Measurements from ENCODE around the gene RTEL1. TPM values are rescaled to one million over a fixed set of nuclear protein-coding genes. Genes with fewer than 3 reads are reported as not detected.

The RTEL1 gene
- total RNA-seq, 4 donors from 2014 or later, result 28.2 to 62.4 (median 46.7) TPM

DNA sequence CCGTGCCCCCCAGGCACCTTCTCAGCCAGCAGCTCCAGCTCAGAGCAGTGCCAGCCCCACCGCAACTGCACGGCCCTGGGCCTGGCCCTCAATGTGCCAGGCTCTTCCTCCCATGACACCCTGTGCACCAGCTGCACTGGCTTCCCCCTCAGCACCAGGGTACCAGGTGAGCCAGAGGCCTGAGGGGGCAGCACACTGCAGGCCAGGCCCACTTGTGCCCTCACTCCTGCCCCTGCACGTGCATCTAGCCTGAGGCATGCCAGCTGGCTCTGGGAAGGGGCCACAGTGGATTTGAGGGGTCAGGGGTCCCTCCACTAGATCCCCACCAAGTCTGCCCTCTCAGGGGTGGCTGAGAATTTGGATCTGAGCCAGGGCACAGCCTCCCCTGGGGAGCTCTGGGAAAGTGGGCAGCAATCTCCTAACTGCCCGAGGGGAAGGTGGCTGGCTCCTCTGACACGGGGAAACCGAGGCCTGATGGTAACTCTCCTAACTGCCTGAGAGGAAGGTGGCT is 39.3 kb downstream of the RTEL1 start:
- no peaks in the 10 kb centered on the region for H3K9me3 ChIP-seq
- 48 to 51% methylated on average over 5 to 7 of the region's 7 CpGs for WGBS, 2 donors
- H3K36me3 ChIP-seq, result peaks cover 0 to 72% (median 2%) of the 10 kb centered on the region in 3 donors
- no peaks in the 10 kb centered on the region for H3K27me3 ChIP-seq
- peak overlapping the region in 1 of 4 donors; percentile 43 for H3K4me3 ChIP-seq
- no peak for DNase-seq (ENCODE audit: low spot score in 2 of 2)
- peak overlapping the region in 3 of 4 donors; percentile 4 to 46 (median 19) for H3K27ac ChIP-seq
- H3K4me1 ChIP-seq, result peaks cover 0 to 59% (median 28%) of the 10 kb centered on the region in 4 donors
- TF ChIP-seq POLR2A (IDR thresholded peaks at IDR 0.05) (no peak), EP300 (IDR thresholded peaks at IDR 0.05) (no peak), CTCF (IDR thresholded peaks at IDR 0.05) (no peak)

DNA sequence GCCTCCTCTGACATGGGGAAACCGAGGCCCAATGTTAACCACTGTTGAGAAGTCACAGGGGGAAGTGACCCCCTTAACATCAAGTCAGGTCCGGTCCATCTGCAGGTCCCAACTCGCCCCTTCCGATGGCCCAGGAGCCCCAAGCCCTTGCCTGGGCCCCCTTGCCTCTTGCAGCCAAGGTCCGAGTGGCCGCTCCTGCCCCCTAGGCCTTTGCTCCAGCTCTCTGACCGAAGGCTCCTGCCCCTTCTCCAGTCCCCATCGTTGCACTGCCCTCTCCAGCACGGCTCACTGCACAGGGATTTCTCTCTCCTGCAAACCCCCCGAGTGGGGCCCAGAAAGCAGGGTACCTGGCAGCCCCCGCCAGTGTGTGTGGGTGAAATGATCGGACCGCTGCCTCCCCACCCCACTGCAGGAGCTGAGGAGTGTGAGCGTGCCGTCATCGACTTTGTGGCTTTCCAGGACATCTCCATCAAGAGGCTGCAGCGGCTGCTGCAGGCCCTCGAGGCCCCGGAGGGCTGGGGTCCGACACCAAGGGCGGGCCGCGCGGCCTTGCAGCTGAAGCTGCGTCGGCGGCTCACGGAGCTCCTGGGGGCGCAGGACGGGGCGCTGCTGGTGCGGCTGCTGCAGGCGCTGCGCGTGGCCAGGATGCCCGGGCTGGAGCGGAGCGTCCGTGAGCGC is 39.9 kb downstream of the RTEL1 start:
- peak overlapping the region in 2 of 4 donors; percentile 19 to 77 for H3K27ac ChIP-seq
- no peaks in the 10 kb centered on the region for H3K27me3 ChIP-seq
- no peak for TF ChIP-seq EP300 (IDR thresholded peaks at IDR 0.05)
- no peak for TF ChIP-seq CTCF (IDR thresholded peaks at IDR 0.05)
- no peak for TF ChIP-seq POLR2A (IDR thresholded peaks at IDR 0.05)
- WGBS, 2 donors, result 83 to 85% methylated on average over 30 to 40 of the region's 40 CpGs
- H3K36me3 ChIP-seq, result peaks cover 0 to 71% (median 2%) of the 10 kb centered on the region in 3 donors
- no peaks in the 10 kb centered on the region for H3K9me3 ChIP-seq
- H3K4me3 ChIP-seq, result peak overlapping the region in 1 of 4 donors; percentile 43
- peaks cover 0 to 53% (median 28%) of the 10 kb centered on the region in 4 donors for H3K4me1 ChIP-seq
- DNase-seq (ENCODE audit: low spot score in 2 of 2), result no peak

DNA sequence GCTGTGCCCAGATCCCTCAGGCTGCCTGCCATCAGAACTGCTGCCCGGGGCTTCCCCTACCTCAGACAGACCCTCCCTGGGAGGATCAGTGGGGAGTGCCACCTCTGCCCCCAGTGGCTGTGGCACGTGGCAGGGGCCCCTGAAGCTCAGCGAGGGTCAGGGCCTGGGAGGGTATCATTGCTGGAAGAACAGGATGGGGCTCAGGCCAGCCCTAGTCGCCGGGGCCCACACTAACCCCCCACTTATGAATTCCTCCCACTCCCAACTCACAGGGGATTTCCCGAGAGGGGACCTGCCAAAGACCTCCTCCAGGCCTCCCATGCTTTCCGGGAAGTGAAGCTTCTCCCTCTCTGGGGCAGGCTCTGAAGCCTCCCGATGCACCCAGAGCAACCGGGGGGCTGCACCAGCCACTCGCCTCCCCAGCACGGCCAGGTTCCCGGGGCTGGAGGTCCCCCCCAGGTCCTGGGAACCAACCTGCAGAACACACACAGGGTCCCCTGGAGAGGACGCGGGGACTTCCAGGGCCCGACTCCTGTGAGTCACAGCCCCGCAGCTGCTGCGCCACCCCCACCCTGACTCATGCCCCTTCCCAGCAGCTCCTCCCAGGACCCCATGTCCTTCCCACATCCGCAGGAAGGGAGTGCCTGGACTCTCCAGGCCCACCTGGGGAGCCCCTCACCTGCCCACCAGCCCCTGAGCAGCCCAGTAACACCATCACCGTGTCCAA is 40.8 kb downstream of the RTEL1 start:
- peak in 1 of 2 donors; percentile 19 for DNase-seq (ENCODE audit: low spot score in 2 of 2)
- H3K27ac ChIP-seq, result peak overlapping the region in 3 of 4 donors; percentile 50 to 79 (median 77)
- H3K9me3 ChIP-seq, result no peaks in the 10 kb centered on the region
- H3K4me3 ChIP-seq, result peak overlapping the region in 1 of 4 donors; percentile 43
- H3K4me1 ChIP-seq, result peaks cover 0 to 51% (median 28%) of the 10 kb centered on the region in 4 donors
- whole genome bisulfite sequencing, 2 donors, result 38 to 40% methylated on average over 3 to 19 of the region's 19 CpGs
- H3K27me3 ChIP-seq, result no peaks in the 10 kb centered on the region
- TF ChIP-seq POLR2A (IDR thresholded peaks at IDR 0.05) (no peak), EP300 (IDR thresholded peaks at IDR 0.05) (peak in 1 of 2 donors; percentile 38), CTCF (IDR thresholded peaks at IDR 0.05) (no peak)
- H3K36me3 ChIP-seq, result peaks cover 0 to 74% (median 1%) of the 10 kb centered on the region in 3 donors

GRCh38 chr20:63699466-63700198 is 41.5 kb downstream of the RTEL1 start:
- Histone ChIP-seq H3K4me1 (peaks cover 0 to 51% (median 28%) of the 10 kb centered on the region in 4 donors), H3K27ac (peak overlapping the region in 3 of 4 donors; percentile 50 to 79 (median 77)), H3K9me3 (no peaks in the 10 kb centered on the region), H3K27me3 (no peaks in the 10 kb centered on the region), H3K4me3 (no peak overlapping the region), H3K36me3 (peaks cover 0 to 74% (median 0%) of the 10 kb centered on the region in 3 donors)
- WGBS, 2 donors, result 69 to 79% methylated on average over 19 to 21 of the region's 24 CpGs
- no peak for TF ChIP-seq EP300 (IDR thresholded peaks at IDR 0.05)
- no peak for TF ChIP-seq POLR2A (IDR thresholded peaks at IDR 0.05)
- TF ChIP-seq CTCF (IDR thresholded peaks at IDR 0.05), result no peak
- peak in 1 of 2 donors; percentile 4 for DNase-seq (ENCODE audit: low spot score in 2 of 2)

Measured in tibial nerve (tissue), 4 donors.